Left ventricle myocardium inferior (tissue), 1 donor: ENCODE results near the gene UNC13A. TPM values are rescaled to one million over a fixed set of nuclear protein-coding genes. Genes with fewer than 3 reads are reported as not detected.

Experiments
- DNase-seq: peaks from one replicate; pipeline ENCODE4 v3.0.0-alpha.2; 2020
- H3K27ac ChIP-seq: fragments of 200-600 bp; replicated peaks from 2 replicates; pipeline ENCODE4 v1.8.0; 2021
- H3K27me3 ChIP-seq: fragments of 200-600 bp; 2 replicates; pipeline ENCODE4 v1.8.0; 2021; ENCODE audit warnings: low read depth
- H3K36me3 ChIP-seq: fragments of 200-600 bp; 2 replicates; pipeline ENCODE4 v1.8.0; 2021
- H3K4me1 ChIP-seq: fragments of 200-600 bp; 2 replicates; pipeline ENCODE4 v1.8.0; 2021
- H3K4me3 ChIP-seq: fragments of 200-600 bp; 2 replicates; pipeline ENCODE4 v1.8.0; 2021; ENCODE audit warnings: mild to moderate bottlenecking, moderate library complexity
- H3K9me3 ChIP-seq: fragments of 200-600 bp; replicated peaks from 2 replicates; pipeline ENCODE4 v1.8.0; 2021
- intact Hi-C: fragments of 100-400 bp; cut with micrococcal nuclease; formaldehyde crosslinking; loops from one replicate; pipeline ENCODE4 v1.11.0; 2022
- total RNA-seq: library from RNA; stranded (reverse); fragmentation: NEBNext Ultra II Directional; extraction: Animal tissue kit (Norgen Biotek cat#: 25700); gene quantifications from one replicate; pipeline ENCODE4 v1.2.1, GENCODE V29; 2021
- TF ChIP-seq, protein P1 (sequence below): fragments of 200-600 bp; IDR thresholded peaks from 2 replicates; pipeline ENCODE4 v1.8.0; 2021; ENCODE audit warnings: antibody characterized with exemption, mild to moderate bottlenecking, borderline replicate concordance
- donor health status: DM: no; HTN: yes; CAD: no; lungs with severe emphysema.

UNC13A gene
- total RNA-seq, 1 donor from 2014 or later = 0.05 TPM

DNA sequence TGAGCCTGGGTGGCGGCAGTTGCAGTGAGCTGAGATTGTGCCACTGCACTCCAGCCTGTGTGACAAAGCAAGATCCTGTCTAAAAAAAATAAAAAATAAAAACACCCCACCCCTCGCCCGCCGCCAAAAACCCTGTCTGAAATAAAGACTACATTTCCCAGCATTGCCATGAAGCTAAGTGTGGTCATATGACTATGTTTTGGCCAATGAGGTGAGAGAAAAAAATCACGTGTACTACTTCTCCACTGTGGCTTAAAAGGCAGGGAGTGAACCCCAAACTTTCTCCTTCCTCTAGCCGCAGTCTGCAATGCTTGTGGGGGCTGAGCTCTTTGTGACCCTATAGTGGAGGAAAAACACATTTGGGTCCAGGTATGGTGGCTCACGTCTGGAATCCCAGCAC, 77.8 kb downstream of the UNC13A start:
- Histone ChIP-seq H3K4me3 (no peak overlapping the region), H3K36me3 (no peaks in the 10 kb centered on the region), H3K27me3 (peaks cover 40% of the 10 kb centered on the region), H3K9me3 (no peaks in the 10 kb centered on the region), H3K27ac (no peak overlapping the region), H3K4me1 (peaks cover 13% of the 10 kb centered on the region)
- intact Hi-C loops = no loop called here
- DNase-seq = no peak
- TF ChIP-seq, protein P1, sequence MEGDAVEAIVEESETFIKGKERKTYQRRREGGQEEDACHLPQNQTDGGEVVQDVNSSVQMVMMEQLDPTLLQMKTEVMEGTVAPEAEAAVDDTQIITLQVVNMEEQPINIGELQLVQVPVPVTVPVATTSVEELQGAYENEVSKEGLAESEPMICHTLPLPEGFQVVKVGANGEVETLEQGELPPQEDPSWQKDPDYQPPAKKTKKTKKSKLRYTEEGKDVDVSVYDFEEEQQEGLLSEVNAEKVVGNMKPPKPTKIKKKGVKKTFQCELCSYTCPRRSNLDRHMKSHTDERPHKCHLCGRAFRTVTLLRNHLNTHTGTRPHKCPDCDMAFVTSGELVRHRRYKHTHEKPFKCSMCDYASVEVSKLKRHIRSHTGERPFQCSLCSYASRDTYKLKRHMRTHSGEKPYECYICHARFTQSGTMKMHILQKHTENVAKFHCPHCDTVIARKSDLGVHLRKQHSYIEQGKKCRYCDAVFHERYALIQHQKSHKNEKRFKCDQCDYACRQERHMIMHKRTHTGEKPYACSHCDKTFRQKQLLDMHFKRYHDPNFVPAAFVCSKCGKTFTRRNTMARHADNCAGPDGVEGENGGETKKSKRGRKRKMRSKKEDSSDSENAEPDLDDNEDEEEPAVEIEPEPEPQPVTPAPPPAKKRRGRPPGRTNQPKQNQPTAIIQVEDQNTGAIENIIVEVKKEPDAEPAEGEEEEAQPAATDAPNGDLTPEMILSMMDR = no peak

DNA sequence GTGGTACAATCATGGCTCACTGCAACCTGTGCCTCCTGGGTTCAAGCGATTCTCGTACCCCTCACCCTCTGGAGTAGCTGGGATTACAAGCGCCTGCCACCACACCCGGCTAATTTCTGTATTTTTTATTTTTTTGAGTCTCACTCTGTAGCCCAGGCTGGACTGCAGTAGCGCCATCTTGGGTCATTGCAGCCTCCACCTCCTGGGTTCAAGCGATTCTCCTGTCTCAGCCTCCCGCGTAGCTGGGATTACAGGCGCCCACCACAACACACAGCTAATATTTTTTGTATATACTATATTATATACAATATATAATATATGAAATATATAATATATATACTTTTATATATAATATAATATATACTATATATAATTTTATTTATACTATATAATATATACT, 80.2 kb downstream of the UNC13A start:
- Histone ChIP-seq H3K4me1 (peaks cover 14% of the 10 kb centered on the region), H3K27me3 (peaks cover 43% of the 10 kb centered on the region)
- intact Hi-C loops = no loop called here

DNA sequence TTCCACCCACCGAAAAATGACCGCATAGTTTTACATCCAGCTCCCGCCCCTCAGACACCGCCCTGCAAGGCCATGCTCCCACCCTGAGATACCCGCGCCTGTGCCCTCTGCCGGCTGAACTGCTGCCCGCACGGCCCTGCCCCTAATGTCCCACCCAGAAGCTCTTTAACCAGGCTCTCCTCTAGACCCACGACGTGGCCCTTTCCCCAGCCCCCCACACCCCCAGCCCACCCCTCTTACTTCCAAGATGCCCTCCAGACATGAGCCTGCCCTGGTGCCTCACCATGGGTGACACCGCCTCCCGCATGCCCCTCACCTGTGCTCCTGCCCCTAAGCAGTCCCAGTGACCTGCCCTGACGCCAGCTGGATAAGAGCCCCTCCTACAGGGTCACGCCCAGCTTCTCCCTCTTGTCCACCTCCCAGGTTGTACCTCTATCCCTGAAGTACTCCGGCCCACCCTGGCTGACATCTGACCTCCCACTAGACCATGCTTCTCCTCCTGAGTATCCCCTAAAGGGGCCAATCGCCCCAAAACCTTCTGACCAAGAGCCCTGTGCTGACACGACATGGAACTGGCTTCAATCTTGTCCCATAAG, 81.5 kb downstream of the UNC13A start:
- Histone ChIP-seq H3K4me1 (peaks cover 14% of the 10 kb centered on the region), H3K27me3 (peaks cover 55% of the 10 kb centered on the region), H3K4me3 (peak overlapping the region; percentile 63), H3K27ac (no peak overlapping the region), H3K9me3 (no peaks in the 10 kb centered on the region), H3K36me3 (no peaks in the 10 kb centered on the region)
- intact Hi-C loops = no loop called here
- no peak for DNase-seq
- TF ChIP-seq, protein P1 = no peak

More for the DNA sequence above, 80.2 kb downstream of the UNC13A start:
- H3K36me3 ChIP-seq = no peaks in the 10 kb centered on the region
- TF ChIP-seq, protein P1 = no peak
- H3K27ac ChIP-seq = no peak overlapping the region
- H3K4me3 ChIP-seq = no peak overlapping the region
- no peak for DNase-seq
- H3K9me3 ChIP-seq = no peaks in the 10 kb centered on the region

DNA sequence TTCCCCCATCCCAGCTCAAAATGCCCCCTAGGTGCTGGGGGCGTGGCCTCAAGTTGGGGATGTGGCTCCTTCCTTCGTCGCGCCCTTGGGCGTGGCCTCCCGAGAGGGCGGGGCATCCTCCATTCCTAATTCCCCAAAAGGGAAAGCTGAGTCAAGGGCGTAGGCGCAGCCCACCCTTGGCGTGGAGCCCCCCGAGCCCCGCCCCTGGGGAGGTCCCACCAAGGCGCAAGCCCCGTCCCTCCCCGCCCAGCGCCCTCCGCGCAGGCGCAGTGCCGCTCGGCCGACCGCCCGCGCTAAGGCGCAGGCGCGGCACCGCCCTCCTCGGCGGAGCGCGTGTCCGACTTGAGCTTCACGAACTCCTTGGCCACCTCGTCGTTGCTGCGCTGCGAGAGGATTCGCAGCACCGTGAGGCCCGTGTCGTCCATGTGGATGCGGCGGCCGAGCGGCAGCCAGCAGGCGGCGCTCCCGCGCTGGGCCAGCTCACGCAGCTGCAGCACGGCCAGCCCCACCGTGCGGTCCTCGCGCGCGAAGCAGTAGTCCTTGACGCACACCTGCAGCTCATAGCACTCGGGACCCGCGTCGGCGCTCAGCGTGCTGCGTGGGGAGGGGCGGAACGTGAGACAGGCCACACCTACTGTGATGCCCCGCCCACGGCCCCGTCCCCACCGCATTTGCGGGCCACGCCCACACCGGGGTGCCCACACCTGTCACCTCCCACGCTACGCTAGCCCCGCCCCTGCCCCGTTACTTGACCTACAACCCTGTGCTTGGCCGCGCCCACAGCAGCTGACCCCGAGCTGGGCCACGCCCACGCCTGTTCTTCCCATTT, 82.2 kb downstream of the UNC13A start:
- Histone ChIP-seq H3K9me3 (no peaks in the 10 kb centered on the region), H3K4me3 (peak overlapping the region; percentile 63), H3K4me1 (peaks cover 14% of the 10 kb centered on the region), H3K27me3 (peaks cover 62% of the 10 kb centered on the region), H3K27ac (peak overlapping the region; percentile 51), H3K36me3 (no peaks in the 10 kb centered on the region)
- DNase-seq = peak; percentile 62
- intact Hi-C loops = no loop called here
- TF ChIP-seq, protein P1 = peak; percentile 62

DNA sequence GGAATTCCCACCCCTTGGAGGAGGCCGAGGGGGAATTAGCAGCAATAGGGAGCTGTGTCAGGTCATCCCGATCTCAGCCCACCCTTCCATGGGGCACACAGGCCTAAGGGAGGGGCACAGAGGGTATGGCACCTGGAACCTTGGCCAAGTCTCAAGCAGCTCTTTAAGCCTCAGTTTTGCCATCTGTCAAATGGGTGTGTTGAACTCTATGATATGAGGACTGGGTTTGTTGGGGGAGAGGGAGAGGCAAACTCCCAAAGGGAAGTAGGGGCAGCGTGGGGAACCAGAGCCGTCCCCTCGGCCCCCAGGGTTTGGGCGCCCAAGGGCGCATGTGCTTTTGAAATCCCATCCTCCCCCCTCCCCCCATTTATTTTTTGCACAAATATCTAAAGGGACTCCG, 83.0 kb downstream of the UNC13A start:
- peaks cover 69% of the 10 kb centered on the region for H3K27me3 ChIP-seq
- no peak overlapping the region for H3K4me3 ChIP-seq
- H3K4me1 ChIP-seq = peaks cover 14% of the 10 kb centered on the region
- DNase-seq = no peak
- H3K36me3 ChIP-seq = no peaks in the 10 kb centered on the region
- no peak overlapping the region for H3K27ac ChIP-seq
- TF ChIP-seq, protein P1 = no peak
- intact Hi-C loops = no loop called here
- no peaks in the 10 kb centered on the region for H3K9me3 ChIP-seq
